SU-DHL-6 (cell line): ENCODE measurements around the gene COL6A1.

Experiments
- CTCF ChIP-seq: fragments of 200-600 bp; sonication (generic); IDR thresholded peaks from one replicate; pipeline ENCODE4 v1.5.1; 2017; ENCODE audit warnings: antibody characterized with exemption, mild to moderate bottlenecking, low read length, moderate library complexity; ENCODE audit not compliant: insufficient read depth, poor library complexity, severe bottlenecking
- EZH2phosphoT487 ChIP-seq: fragments of 200-600 bp; sonication (generic), shearing (Covaris generic); conservative IDR thresholded peaks from 2 replicates; pipeline ENCODE4 v1.6.1; 2018; ENCODE audit warnings: mild to moderate bottlenecking, antibody characterized with exemption, low read length, moderate library complexity, mixed read lengths

GRCh38 chr21:45984584-45985095 is 3.1 kb downstream of the COL6A1 start:
- no peak for TF ChIP-seq CTCF
- TF ChIP-seq EZH2phosphoT487: no peak
